Mesenchymal stem cell (in vitro differentiated cells and primary cell): ENCODE results near the gene VPS4A.

Source experiments
- DNase-seq: peaks from one replicate; pipeline ENCODE4 v3.0.0-alpha.2; 2013
- H2AFZ ChIP-seq: one replicate; pipeline ENCODE4 v1.6.1; 2013; ENCODE audit warnings: low read depth, mild to moderate bottlenecking, control low read depth, inconsistent platforms, low read length, moderate library complexity
- H2AK5ac ChIP-seq: 2 replicates; pipeline ENCODE4 v1.6.1; 2013; ENCODE audit warnings: low read length, moderate library complexity, mild to moderate bottlenecking, inconsistent platforms; ENCODE audit not compliant: severe bottlenecking
- H2BK120ac ChIP-seq: one replicate; pipeline ENCODE4 v1.6.1; 2013; ENCODE audit warnings: low read depth, mild to moderate bottlenecking, inconsistent platforms, low read length, moderate library complexity
- H2BK12ac ChIP-seq, 2 experiments: one replicate each; pipeline ENCODE4 v1.6.1; 2013; ENCODE audit warnings: inconsistent platforms in 2 of 2, low read length in 2 of 2, mild to moderate bottlenecking in 2 of 2, moderate library complexity in 2 of 2, control low read depth in 1 of 2
- H2BK15ac ChIP-seq: one replicate; pipeline ENCODE4 v1.6.1; 2013; ENCODE audit warnings: mild to moderate bottlenecking, low read depth, inconsistent platforms; ENCODE audit not compliant: poor library complexity, severe bottlenecking
- H2BK5ac ChIP-seq: 2 replicates; pipeline ENCODE4 v1.6.1; 2013; ENCODE audit warnings: low read depth, mild to moderate bottlenecking, low read length, control low read depth, inconsistent platforms; ENCODE audit not compliant: poor library complexity, severe bottlenecking
- H3K14ac ChIP-seq, 2 experiments: one replicate each; pipeline ENCODE4 v1.6.1; 2013; ENCODE audit warnings: inconsistent platforms in 2 of 2, low read length in 2 of 2, control low read depth in 1 of 2, mild to moderate bottlenecking in 1 of 2, moderate library complexity in 1 of 2
- H3K18ac ChIP-seq, 2 experiments: one replicate each; pipeline ENCODE4 v1.6.1; 2013; ENCODE audit warnings: inconsistent platforms in 2 of 2, low read length in 2 of 2, control low read depth in 1 of 2, low read depth in 1 of 2, mild to moderate bottlenecking in 1 of 2
- H3K23ac ChIP-seq, 2 experiments: one replicate each; pipeline ENCODE4 v1.6.1; 2013; ENCODE audit warnings: inconsistent platforms in 2 of 2, low read length in 2 of 2, mild to moderate bottlenecking in 2 of 2, moderate library complexity in 2 of 2, control low read depth in 1 of 2
- H3K27ac ChIP-seq: 2 replicates; pipeline ENCODE4 v1.5.1; 2013; ENCODE audit warnings: mild to moderate bottlenecking, moderate library complexity, low read length, control low read depth, inconsistent platforms; ENCODE audit not compliant: poor library complexity, severe bottlenecking
- H3K27me3 ChIP-seq, 2 experiments: 2 replicates each; pipeline versions ENCODE4 v1.6.1 to v1.7.0; 2013; ENCODE audit warnings: low read length in 2 of 2, mild to moderate bottlenecking in 2 of 2, moderate library complexity in 2 of 2, control low read depth in 1 of 2, inconsistent platforms in 1 of 2; ENCODE audit not compliant: control insufficient read depth in 1 of 2, insufficient read depth in 1 of 2
- H3K36me3 ChIP-seq, 2 experiments: 2 replicates each; pipeline versions ENCODE4 v1.6.1 to v1.7.0; 2013; ENCODE audit warnings: low read length in 2 of 2, control low read depth in 1 of 2, inconsistent platforms in 1 of 2, low read depth in 1 of 2, mild to moderate bottlenecking in 1 of 2; ENCODE audit not compliant: insufficient read depth in 2 of 2, control insufficient read depth in 1 of 2
- H3K4ac ChIP-seq, 2 experiments: one replicate each; pipeline ENCODE4 v1.6.1; 2013; ENCODE audit warnings: inconsistent platforms in 2 of 2, low read length in 2 of 2, mild to moderate bottlenecking in 2 of 2, moderate library complexity in 2 of 2, control low read depth in 1 of 2, low read depth in 1 of 2
- H3K4me1 ChIP-seq: 2 replicates; pipeline ENCODE4 v1.6.1; 2013; ENCODE audit warnings: low read depth, low read length, control low read depth; ENCODE audit not compliant: control insufficient read depth, insufficient read depth
- H3K4me2 ChIP-seq: 2 replicates; pipeline ENCODE4 v1.6.1; 2013; ENCODE audit warnings: low read length, mild to moderate bottlenecking, inconsistent platforms; ENCODE audit not compliant: poor library complexity, severe bottlenecking
- H3K4me3 ChIP-seq, 2 experiments: 2 replicates each; pipeline versions ENCODE4 v1.5.1 to v1.7.0; 2013; ENCODE audit warnings: low read length in 2 of 2, mild to moderate bottlenecking in 2 of 2, control low read depth in 1 of 2, low read depth in 1 of 2; ENCODE audit not compliant: insufficient read depth in 1 of 2
- H3K79me1 ChIP-seq: replicated peaks from 2 replicates; pipeline ENCODE4 v1.6.1; 2013; ENCODE audit warnings: mild to moderate bottlenecking, control low read depth, low read length, inconsistent platforms; ENCODE audit not compliant: poor library complexity, severe bottlenecking
- H3K9ac ChIP-seq: 2 replicates; pipeline ENCODE4 v1.7.0; 2013; ENCODE audit warnings: mild to moderate bottlenecking, low read length, moderate library complexity
- H3K9me3 ChIP-seq: 2 replicates; pipeline ENCODE4 v1.7.0; 2013; ENCODE audit warnings: mild to moderate bottlenecking, low read length; ENCODE audit not compliant: control insufficient read depth
- H4K8ac ChIP-seq: one replicate; pipeline ENCODE4 v1.6.1; 2013; ENCODE audit warnings: inconsistent platforms, mild to moderate bottlenecking, low read length, moderate library complexity
- H4K91ac ChIP-seq: one replicate; pipeline ENCODE4 v1.6.1; 2013; ENCODE audit warnings: mild to moderate bottlenecking, low read length, inconsistent platforms
- WGBS: methylation state at CpG from one replicate; pipeline ENCODE4 v1.1.7; 2013; ENCODE audit warnings: mixed read lengths; 5-methylcytosine and 5-hydroxymethylcytosine counted together

VPS4A gene

DNA sequence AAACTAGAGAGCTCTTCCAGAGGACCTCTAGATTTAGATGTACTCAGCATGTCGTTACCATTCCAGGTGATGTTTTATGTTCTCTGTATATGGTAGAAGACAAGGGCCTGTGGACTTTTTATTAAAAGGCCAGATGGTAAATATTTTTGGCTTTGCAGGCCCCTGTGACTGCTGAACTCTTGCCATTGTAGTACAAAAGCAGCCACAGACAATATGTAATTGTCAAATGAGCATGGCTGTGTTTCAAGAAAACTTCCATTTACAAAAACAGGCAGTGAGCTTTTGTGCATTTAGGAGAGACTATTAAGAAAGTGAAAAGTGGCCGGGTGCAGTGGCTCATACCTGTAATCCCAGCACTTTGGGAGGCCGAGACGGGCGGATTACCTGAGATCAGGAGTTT is 33.0 kb downstream of the VPS4A start:
- no peak overlapping the region for H3K4me3 ChIP-seq
- H3K14ac ChIP-seq = no peak overlapping the region
- no peak overlapping the region for H4K91ac ChIP-seq
- H2BK15ac ChIP-seq = no peak overlapping the region
- no peak overlapping the region for H3K23ac ChIP-seq
- no peak overlapping the region for H3K18ac ChIP-seq
- H3K4me2 ChIP-seq = no peak overlapping the region
- H2BK12ac ChIP-seq = no peak overlapping the region
- H2AFZ ChIP-seq = no peak overlapping the region
- peaks cover 7 to 43% of the 10 kb centered on the region in 2 experiments for H3K36me3 ChIP-seq
- no peak overlapping the region for H4K8ac ChIP-seq
- no peak overlapping the region for H2AK5ac ChIP-seq
- H3K9me3 ChIP-seq = no peaks in the 10 kb centered on the region
- 99% methylated on average over 4 of the region's 5 CpGs for WGBS
- H3K4ac ChIP-seq = no peak overlapping the region
- no peak overlapping the region for H3K27ac ChIP-seq
- no peak for DNase-seq
- no peak overlapping the region for H3K9ac ChIP-seq
- no peak overlapping the region for H2BK120ac ChIP-seq
- peaks cover 3% of the 10 kb centered on the region for H3K79me1 ChIP-seq
- H3K4me1 ChIP-seq = peaks cover 3% of the 10 kb centered on the region
- H2BK5ac ChIP-seq = no peak overlapping the region
- H3K27me3 ChIP-seq = no peaks in the 10 kb centered on the region

DNA sequence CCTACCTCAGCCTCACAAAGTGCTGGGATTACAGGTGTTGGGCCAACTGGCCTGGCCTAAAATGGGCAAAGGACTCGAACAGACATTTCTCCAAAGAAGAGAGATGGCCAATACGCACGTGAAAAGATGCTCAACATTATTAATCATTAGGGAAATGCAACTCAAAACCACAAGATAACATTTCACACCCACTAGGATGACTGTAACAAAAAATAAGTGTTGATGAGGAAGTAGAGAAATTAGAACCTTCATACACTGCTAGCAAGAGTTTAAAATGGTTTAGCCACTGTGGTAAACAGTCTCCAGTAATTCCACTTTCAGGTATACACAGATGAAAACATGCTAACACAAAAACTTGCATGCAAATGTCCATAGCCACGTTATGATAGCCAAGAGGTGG is 34.8 kb downstream of the VPS4A start:
- Histone ChIP-seq H3K36me3 (peaks cover 17 to 52% of the 10 kb centered on the region in 2 experiments), H4K8ac (no peak overlapping the region), H2BK12ac (no peak overlapping the region), H2AFZ (no peak overlapping the region), H3K27ac (no peak overlapping the region), H3K79me1 (peaks cover 3% of the 10 kb centered on the region), H3K18ac (no peak overlapping the region), H2AK5ac (no peak overlapping the region), H3K23ac (no peak overlapping the region), H2BK5ac (no peak overlapping the region), H3K9ac (no peak overlapping the region), H3K4me1 (no peaks in the 10 kb centered on the region), H3K4me3 (no peak overlapping the region), H2BK15ac (no peak overlapping the region), H3K14ac (no peak overlapping the region), H4K91ac (no peak overlapping the region), H3K4me2 (no peak overlapping the region), H3K9me3 (no peaks in the 10 kb centered on the region), H3K4ac (no peak overlapping the region), H3K27me3 (no peaks in the 10 kb centered on the region), H2BK120ac (no peak overlapping the region)
- no peak for DNase-seq
- 100% methylated on average over 1 of the region's 4 CpGs for WGBS

DNA sequence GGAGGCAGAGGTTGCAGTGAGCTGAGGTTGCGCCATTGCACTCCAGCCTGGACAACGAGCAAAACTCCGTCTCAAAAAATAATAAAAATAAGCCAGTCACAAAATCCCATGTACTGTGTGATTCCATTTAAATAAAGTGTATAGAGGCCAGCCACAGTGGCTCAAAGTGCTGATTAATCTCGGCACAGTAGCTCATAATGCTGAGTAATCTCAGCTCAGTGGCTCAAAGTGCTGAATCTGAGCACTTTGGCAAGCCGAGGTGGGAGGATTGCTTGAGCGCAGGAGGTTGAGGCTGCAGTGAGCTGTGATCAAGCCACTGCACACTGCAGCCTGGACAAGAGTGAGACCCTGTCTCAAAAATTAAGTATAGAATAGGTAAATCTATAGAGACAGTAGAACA is 35.5 kb downstream of the VPS4A start:
- no peak overlapping the region for H3K18ac ChIP-seq
- H3K36me3 ChIP-seq = peaks cover 15 to 51% of the 10 kb centered on the region in 2 experiments
- H2BK12ac ChIP-seq = no peak overlapping the region
- H2BK5ac ChIP-seq = no peak overlapping the region
- no peak overlapping the region for H4K8ac ChIP-seq
- H3K4me3 ChIP-seq = no peak overlapping the region
- H2AFZ ChIP-seq = no peak overlapping the region
- H3K27ac ChIP-seq = no peak overlapping the region
- no peak overlapping the region for H3K9ac ChIP-seq
- no peak overlapping the region for H3K4ac ChIP-seq
- H2AK5ac ChIP-seq = no peak overlapping the region
- no peak overlapping the region for H4K91ac ChIP-seq
- no peak for DNase-seq
- H3K27me3 ChIP-seq = no peaks in the 10 kb centered on the region
- H3K14ac ChIP-seq = no peak overlapping the region
- 89% methylated on average over 3 of the region's 6 CpGs for WGBS
- no peak overlapping the region for H3K4me2 ChIP-seq
- peaks cover 3% of the 10 kb centered on the region for H3K79me1 ChIP-seq
- peaks cover 3% of the 10 kb centered on the region for H3K4me1 ChIP-seq
- H2BK15ac ChIP-seq = no peak overlapping the region
- no peak overlapping the region for H2BK120ac ChIP-seq
- no peak overlapping the region for H3K23ac ChIP-seq
- H3K9me3 ChIP-seq = no peaks in the 10 kb centered on the region

DNA sequence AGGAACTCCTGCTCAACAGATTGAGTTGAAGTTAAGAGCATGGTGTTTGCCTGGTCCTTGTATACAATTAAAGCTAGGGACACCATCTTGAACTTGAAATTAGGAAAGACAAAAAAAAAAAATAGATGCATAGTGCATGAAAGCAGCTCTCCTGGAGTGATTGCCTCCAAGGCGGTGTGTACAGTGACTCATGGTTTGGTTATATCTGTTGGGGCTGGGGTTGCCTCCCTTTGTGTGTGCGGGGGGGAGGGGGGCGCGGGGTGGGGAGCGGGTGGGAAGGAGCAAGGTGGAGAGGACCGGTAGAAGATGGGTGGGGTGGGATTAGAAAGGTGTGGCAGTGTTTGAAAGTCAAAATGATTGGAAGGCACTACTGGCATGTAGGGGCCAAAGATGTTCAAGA is 37.1 kb downstream of the VPS4A start:
- Histone ChIP-seq H3K9me3 (no peaks in the 10 kb centered on the region), H3K79me1 (peaks cover 5% of the 10 kb centered on the region), H3K14ac (no peak overlapping the region), H3K4me1 (peaks cover 3% of the 10 kb centered on the region), H4K8ac (no peak overlapping the region), H3K4me2 (no peak overlapping the region), H3K9ac (no peak overlapping the region), H2BK120ac (no peak overlapping the region), H3K27ac (no peak overlapping the region), H4K91ac (no peak overlapping the region), H3K36me3 (peaks cover 15 to 50% of the 10 kb centered on the region in 2 experiments), H3K27me3 (no peaks in the 10 kb centered on the region), H3K18ac (no peak overlapping the region), H2AFZ (no peak overlapping the region), H2BK12ac (no peak overlapping the region), H2BK5ac (no peak overlapping the region), H3K4ac (no peak overlapping the region), H3K23ac (no peak overlapping the region), H2BK15ac (no peak overlapping the region), H2AK5ac (no peak overlapping the region), H3K4me3 (no peak overlapping the region)
- WGBS = 98% methylated on average over 6 of the region's 6 CpGs
- DNase-seq = no peak
